ENCODE results near the gene MALL. TPM values are rescaled to one million over a fixed set of nuclear protein-coding genes. Genes with fewer than 3 reads are reported as not detected.
"Not testable (repeated sequence)": the region's sequence is repeated elsewhere in the genome, so short reads cannot be mapped to it uniquely, and the experiment has no call there.

The MALL gene
- total RNA-seq = 1.2 and 1.8 TPM in 2 replicates

DNA sequence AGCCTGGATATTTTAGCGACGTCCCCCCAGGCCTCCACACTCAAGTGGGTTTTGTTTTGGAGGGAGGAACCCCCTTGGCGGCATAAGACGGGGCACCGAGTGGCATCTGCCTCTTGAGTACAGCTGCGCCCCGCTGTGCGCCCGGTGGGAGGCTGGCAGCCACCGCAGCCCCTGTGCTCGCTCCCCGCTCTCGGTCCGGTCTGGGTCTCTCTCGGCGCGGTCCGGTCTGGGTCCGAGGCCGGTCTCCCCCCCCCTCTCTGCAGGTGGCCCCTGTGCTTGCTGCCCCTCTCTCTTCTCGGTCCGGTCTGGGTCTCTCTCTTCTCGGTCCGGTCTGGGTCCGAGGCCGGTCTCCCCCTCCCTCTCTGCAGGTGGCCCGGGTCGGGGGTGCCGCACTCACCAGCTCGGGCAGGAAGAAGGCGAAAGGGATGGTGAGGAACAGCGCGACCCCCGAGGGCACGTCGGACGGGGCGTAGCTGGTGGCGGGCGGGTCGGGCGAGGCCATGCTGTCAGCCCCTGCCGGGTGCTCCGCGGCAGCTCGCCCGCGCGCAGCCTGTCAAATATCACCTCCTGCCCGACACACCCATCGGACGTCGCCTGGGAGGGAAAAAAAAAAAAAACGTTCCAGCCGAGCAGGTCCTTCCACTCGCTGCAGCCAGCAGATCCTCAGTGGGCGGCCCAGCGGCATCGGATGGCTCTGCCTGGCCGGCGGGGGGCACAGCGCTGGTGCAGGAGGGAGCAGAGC is at the start of gene MALL:
Gene MALL (minus strand): TSS at position 532 of the 742 bp plus-strand sequence. CDS start 30 bp downstream, at position 502.
- peak; percentile 47 for DNase-seq
- no peak within 1 kb of the TSS for H3K27ac Mint-ChIP-seq
- no peaks in the 10 kb centered on the region for H3K36me3 Mint-ChIP-seq (ENCODE audit: low read depth)
- peak within 1 kb of the TSS; percentile 32 for H3K4me3 Mint-ChIP-seq
- H3K27me3 Mint-ChIP-seq = peaks cover 46% of the 10 kb centered on the region
- peaks cover 11% of the 10 kb centered on the region for H3K4me1 Mint-ChIP-seq
- intact Hi-C loops (cut with micrococcal nuclease) = loop anchor here (10.0 kb wide), 1 partner anchor 99 kb away; the partner anchor contains the start of gene MTLN
- H3K9me3 Mint-ChIP-seq = peaks cover 11% of the 10 kb centered on the region

DNA sequence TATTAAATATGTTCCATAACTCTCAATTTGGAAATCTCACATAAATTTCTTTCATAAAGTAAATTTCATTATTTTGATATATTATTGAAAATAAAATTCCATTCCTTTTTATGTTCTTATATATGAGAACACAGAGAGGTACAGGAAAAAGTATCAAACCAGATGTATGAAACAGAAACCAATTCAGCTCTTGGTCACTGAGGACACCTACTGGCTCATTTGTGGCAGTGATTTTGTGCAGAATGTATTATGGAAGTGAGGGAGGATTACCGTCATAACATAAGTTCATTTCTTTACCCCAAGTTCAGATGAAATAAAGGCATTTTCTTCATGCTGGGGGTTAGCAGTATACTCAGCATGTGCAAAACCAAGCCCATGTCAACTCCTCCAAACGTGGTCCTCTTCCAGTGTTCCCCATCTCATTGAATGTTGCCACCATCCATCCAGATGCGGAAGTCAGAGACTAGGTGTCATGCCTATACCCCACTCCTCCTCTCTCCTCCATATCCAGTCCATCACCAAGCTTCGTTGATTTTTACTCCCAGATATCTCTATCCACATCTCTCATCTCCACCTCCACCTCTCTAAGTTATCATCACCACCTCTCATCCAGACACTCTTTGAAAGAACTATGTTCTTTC is 41.7 kb upstream of the MALL start:
- H3K9me3 Mint-ChIP-seq = peaks cover 12% of the 10 kb centered on the region
- no peak overlapping the region for H3K27ac Mint-ChIP-seq
- peaks cover 11% of the 10 kb centered on the region for H3K36me3 Mint-ChIP-seq (ENCODE audit: low read depth)
- H3K4me3 Mint-ChIP-seq = no peak overlapping the region
- peaks cover 13% of the 10 kb centered on the region for H3K27me3 Mint-ChIP-seq
- intact Hi-C loops (cut with micrococcal nuclease) = loop anchor here (2.0 to 10.0 kb wide), 2 partner anchors 56 to 588 kb away; partner anchors contain the start of gene MTLN
- peak; percentile 78 for DNase-seq
- H3K4me1 Mint-ChIP-seq = peaks cover 20% of the 10 kb centered on the region

DNA sequence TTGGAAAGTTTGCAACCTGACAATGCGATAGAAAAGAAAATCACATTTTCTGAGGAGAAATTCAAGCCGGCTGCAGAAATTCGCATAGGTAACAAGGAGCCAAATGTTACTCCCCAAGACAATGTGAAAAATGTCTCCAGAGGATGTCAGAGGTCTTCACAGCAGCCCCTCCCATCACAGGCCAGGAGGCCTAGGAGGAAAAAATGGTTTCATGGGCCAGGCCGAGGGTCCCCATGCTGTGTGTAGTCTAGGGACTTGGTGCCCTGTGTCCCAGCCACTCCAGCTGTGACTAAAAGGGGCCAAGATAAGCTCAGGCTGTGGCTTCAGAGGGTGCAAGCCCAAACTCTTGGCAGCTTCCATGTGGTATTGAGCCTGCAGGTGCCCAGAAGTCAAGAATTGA is 39.2 kb upstream of the MALL start:
- not testable (repeated sequence) for H3K27me3 Mint-ChIP-seq, DNase-seq, H3K27ac Mint-ChIP-seq, H3K4me3 Mint-ChIP-seq
- peaks cover 12% of the 10 kb centered on the region for H3K9me3 Mint-ChIP-seq
- H3K36me3 Mint-ChIP-seq (ENCODE audit: low read depth) = peaks cover 11% of the 10 kb centered on the region
- intact Hi-C loops (cut with micrococcal nuclease) = loop anchor here (10.0 kb wide), 1 partner anchor 590 kb away; no protein-coding TSS in a partner anchor
- peaks cover 23% of the 10 kb centered on the region for H3K4me1 Mint-ChIP-seq

DNA sequence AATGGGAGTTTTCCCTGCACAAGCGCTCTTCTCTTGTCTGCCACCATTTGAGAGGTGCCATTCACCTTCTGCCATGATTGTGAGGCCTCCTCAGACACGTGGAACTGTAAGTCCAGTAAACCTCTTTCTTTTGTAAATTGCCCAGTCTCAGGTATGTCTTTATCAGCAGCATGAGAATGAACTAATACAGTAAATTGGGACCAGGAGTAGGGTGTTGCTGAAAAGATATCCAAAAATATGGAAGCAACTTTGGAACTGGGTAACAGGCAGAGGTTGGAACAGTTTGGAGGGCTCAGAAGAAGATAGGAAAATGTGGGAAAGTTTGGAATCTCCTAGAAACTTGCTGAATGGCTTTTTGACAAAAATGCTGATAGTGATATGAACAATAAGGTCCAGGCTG is 38.6 kb upstream of the MALL start:
- intact Hi-C loops (cut with micrococcal nuclease) = loop anchor here (10.0 kb wide), 1 partner anchor 591 kb away; no protein-coding TSS in a partner anchor
- H3K4me3 Mint-ChIP-seq = not testable (repeated sequence)

DNA sequence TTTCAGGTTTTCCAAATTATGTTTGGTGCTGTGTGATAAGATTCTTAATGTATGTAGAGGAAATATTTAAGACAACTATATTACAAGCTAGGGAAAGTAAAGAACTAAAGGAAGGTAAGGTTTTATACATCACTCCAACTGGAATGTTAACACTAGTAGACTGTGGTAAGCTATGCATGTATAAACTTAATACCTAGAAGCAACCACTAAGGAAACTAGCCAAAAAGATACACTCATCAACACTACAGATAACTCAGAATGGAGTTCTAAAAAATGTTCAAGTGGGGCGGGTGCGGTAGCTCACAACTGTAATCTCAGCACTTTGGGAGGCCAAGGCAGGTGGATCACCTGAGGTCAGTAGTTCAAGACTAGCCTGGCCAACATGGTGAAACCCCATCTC is 37.8 kb upstream of the MALL start:
- no peak for DNase-seq
- no peak overlapping the region for H3K27ac Mint-ChIP-seq
- intact Hi-C loops (cut with micrococcal nuclease) = loop anchor here (10.0 kb wide), 1 partner anchor 591 kb away; no protein-coding TSS in a partner anchor
- H3K4me3 Mint-ChIP-seq = no peak overlapping the region
- peaks cover 12% of the 10 kb centered on the region for H3K9me3 Mint-ChIP-seq
- H3K4me1 Mint-ChIP-seq = peaks cover 28% of the 10 kb centered on the region
- H3K36me3 Mint-ChIP-seq (ENCODE audit: low read depth) = peaks cover 11% of the 10 kb centered on the region
- H3K27me3 Mint-ChIP-seq = peaks cover 8% of the 10 kb centered on the region

More for the DNA sequence above, 38.6 kb upstream of the MALL start:
- H3K27me3 Mint-ChIP-seq, DNase-seq: not testable (repeated sequence)
- H3K9me3 Mint-ChIP-seq = peaks cover 12% of the 10 kb centered on the region
- peaks cover 27% of the 10 kb centered on the region for H3K4me1 Mint-ChIP-seq
- peak overlapping the region; percentile 6 for H3K27ac Mint-ChIP-seq
- peaks cover 11% of the 10 kb centered on the region for H3K36me3 Mint-ChIP-seq (ENCODE audit: low read depth)

DNA sequence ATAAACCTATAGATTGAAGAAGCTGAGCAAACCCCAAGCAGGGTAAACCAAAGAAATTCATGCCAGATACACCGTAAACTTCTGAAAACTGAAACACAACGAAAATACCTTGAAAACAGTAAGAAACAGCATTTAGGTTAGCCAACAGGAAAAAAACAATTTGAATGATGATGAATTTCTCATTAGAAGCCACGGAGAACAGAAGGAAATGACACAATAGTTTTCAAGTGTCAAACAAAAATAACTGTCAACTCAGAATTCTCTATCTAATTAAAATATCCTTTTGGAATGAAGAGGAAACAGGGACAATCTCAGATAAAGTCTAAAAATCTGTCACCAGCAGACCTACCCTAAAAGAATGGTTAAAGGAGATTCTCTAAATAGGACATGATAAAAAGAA is 37.3 kb upstream of the MALL start:
- peaks cover 15% of the 10 kb centered on the region for H3K9me3 Mint-ChIP-seq
- intact Hi-C loops (cut with micrococcal nuclease) = loop anchor here (10.0 kb wide), 1 partner anchor 592 kb away; no protein-coding TSS in a partner anchor
- peaks cover 11% of the 10 kb centered on the region for H3K36me3 Mint-ChIP-seq (ENCODE audit: low read depth)
- peaks cover 28% of the 10 kb centered on the region for H3K4me1 Mint-ChIP-seq
- H3K4me3 Mint-ChIP-seq = no peak overlapping the region
- no peak for DNase-seq
- no peak overlapping the region for H3K27ac Mint-ChIP-seq
- H3K27me3 Mint-ChIP-seq = peaks cover 4% of the 10 kb centered on the region

DNA sequence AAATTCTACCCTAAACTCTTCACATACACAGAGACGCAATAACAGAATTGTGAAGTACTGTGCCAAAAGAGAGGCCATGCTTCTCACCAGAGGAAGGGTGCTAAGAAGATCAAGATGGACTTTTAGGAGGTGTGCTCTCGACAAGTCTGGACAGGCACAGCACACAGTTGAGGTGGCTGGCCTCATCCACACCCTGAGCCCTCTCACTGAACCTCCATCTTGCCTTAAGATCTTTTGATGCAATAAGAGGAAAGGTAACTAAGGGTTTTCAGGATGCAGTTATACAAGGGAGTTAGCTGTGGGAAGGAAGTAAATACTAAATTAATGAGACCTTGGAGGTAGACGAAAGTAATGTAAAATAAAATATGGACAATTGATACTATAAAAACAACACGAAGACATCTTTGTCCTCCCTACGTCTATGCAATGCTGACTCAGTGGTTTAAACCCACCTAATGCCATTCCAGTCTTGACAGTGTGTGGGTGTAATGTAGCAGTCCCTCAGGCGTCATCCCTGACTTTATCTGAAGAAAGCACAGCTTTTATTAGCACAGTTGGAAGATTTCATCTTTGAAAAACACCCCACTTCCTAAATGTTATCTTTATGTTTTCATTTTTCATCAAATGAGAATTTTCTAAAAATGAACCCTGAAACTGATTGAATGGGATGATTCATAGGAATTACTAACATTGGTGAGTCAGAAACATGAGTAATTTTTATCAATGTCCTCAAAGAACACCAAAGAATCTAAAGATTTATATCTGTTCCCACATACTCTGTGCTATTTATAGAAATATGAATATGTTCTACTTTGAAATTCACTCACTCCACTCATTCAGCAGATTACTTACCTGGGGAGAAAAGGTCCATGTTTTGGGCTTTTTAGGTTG is 34.0 kb upstream of the MALL start:
- Mint-ChIP-seq H3K9me3 (peaks cover 15% of the 10 kb centered on the region), H3K27me3 (no peaks in the 10 kb centered on the region), H3K4me1 (peaks cover 18% of the 10 kb centered on the region), H3K4me3 (peak overlapping the region; percentile 32), H3K27ac (peak overlapping the region; percentile 76), H3K36me3 (ENCODE audit: low read depth) (peaks cover 9% of the 10 kb centered on the region)
- intact Hi-C loops (cut with micrococcal nuclease) = loop anchor here (10.0 kb wide), 1 partner anchor 595 kb away; no protein-coding TSS in a partner anchor
- no peak for DNase-seq

DNA sequence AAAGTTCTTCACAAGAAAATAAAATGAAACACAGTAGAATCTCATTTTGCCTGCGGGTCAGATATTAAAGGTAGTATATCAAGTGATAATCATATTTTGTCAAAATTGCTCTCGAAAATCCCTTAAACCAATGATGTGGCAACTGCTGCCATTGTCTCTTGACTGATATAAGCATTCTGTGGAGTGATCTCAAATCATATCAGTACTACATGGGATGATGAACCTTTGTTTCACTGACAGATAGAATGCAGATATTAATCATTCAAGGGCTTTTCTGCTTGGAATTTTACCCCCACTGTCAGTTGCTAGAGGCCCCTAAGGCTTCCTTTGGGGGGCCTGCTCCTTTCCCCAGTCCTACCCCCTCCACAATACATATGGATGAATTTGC is 31.3 kb upstream of the MALL start:
- Mint-ChIP-seq H3K4me3 (no peak overlapping the region), H3K4me1 (peaks cover 9% of the 10 kb centered on the region), H3K27ac (no peak overlapping the region), H3K9me3 (peaks cover 3% of the 10 kb centered on the region), H3K27me3 (no peaks in the 10 kb centered on the region), H3K36me3 (ENCODE audit: low read depth) (no peaks in the 10 kb centered on the region)
- DNase-seq = no peak
- intact Hi-C loops (cut with micrococcal nuclease) = no loop called here

DNA sequence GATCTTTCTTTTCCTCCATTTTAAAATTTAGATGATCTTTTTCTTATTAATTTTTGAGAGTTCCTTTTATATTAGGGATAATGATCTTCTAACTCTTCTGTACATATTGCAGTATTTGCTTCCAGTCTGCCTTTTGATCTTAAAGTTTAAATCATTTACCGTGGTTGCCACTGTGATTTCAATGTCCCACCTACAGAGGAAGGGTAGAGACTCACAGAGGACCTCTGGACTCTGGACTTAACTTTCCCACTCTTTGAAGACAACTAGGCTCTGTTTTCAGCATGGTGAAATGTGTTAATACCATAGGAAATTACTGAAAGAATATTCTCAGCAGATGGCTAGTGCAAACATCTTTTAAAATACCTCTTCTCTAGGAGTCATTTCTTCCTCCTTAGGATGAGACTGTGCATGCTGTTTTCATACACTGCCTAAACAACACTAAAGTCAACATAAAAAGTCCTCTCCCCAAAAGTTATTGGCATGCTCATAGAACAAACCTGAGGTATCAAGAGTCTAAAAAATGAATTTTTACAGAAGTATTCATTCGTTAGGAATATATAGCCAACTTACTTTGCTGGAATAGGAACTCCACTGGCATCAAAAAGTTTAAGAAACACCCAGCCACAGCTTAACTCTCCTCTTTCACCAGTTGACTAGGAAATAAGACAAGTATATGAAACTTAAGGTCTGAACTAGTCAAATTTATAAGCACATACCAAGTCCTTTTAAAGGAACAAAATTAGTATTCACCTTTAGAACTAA is 30.7 kb upstream of the MALL start:
- no peak overlapping the region for H3K27ac Mint-ChIP-seq
- H3K4me3 Mint-ChIP-seq = no peak overlapping the region
- peaks cover 3% of the 10 kb centered on the region for H3K9me3 Mint-ChIP-seq
- H3K4me1 Mint-ChIP-seq = peaks cover 9% of the 10 kb centered on the region
- intact Hi-C loops (cut with micrococcal nuclease) = no loop called here
- DNase-seq = peak; percentile 32
- H3K27me3 Mint-ChIP-seq = no peaks in the 10 kb centered on the region
- H3K36me3 Mint-ChIP-seq (ENCODE audit: low read depth) = no peaks in the 10 kb centered on the region

DNA sequence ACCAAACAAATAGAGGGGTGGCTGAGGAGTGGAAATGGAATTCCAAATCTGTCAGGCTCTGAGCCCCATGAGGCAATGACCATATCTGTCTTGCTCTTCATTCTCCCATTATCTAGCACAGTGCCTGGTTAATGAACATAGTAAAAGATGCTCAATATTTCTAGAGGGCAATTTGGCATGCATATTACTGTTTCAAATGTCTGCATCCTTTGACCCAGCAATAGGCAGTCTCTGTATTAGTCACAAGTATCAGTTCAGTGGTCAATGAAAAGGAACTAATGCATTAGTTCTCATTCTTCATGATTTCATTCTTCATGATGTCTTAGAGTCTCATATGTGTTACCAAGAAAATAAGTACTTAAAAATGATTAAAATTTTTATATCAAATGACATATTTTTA is 28.4 kb upstream of the MALL start:
- H3K27me3 Mint-ChIP-seq = no peaks in the 10 kb centered on the region
- intact Hi-C loops (cut with micrococcal nuclease) = no loop called here
- peaks cover 3% of the 10 kb centered on the region for H3K9me3 Mint-ChIP-seq
- DNase-seq = no peak
- no peaks in the 10 kb centered on the region for H3K36me3 Mint-ChIP-seq (ENCODE audit: low read depth)
- no peak overlapping the region for H3K27ac Mint-ChIP-seq
- no peaks in the 10 kb centered on the region for H3K4me1 Mint-ChIP-seq
- no peak overlapping the region for H3K4me3 Mint-ChIP-seq

DNA sequence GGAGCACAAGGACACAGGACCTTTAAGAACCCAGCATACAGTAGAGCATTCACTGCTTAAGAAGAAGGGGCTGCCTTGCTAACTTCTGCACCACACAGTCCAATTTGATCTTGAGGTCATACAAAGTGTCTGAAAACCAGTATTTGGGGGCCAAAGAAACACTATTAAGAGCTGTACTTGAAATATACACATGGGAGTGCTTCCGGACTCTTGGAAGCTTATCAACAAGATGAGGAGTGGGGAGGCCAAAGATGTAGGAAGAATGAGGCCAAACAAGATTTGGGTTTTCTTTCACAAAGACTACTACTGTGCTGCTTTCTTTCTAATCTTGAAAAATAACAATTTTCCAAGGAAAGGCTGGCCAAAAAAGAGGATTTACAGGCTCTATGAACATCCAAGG is 24.8 kb upstream of the MALL start:
- Mint-ChIP-seq H3K27me3 (no peaks in the 10 kb centered on the region), H3K9me3 (no peaks in the 10 kb centered on the region), H3K36me3 (ENCODE audit: low read depth) (no peaks in the 10 kb centered on the region), H3K4me1 (no peaks in the 10 kb centered on the region), H3K27ac (no peak overlapping the region), H3K4me3 (no peak overlapping the region)
- DNase-seq = no peak
- intact Hi-C loops (cut with micrococcal nuclease) = no loop called here

DNA sequence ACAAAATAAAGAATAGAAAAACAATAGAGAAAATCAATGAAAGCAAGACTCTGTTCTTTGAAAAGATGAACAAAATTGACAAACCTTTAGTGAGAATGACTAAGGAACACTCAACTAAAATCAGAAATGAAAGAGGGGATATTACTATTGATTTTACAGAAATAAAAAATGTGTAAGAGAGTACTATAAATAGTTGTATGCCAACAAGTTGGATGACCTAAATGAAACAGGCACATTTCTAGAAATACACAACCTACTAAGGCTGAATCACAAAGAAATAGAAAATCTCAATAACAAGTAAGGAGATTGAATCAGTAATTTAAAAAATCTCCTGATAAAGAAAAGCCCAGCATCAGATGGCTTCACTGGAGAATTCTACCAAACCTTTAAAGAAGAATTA is 18.4 kb upstream of the MALL start:
- Mint-ChIP-seq H3K9me3 (peaks cover 10% of the 10 kb centered on the region), H3K4me1 (no peaks in the 10 kb centered on the region), H3K4me3 (no peak overlapping the region), H3K27me3 (no peaks in the 10 kb centered on the region), H3K36me3 (ENCODE audit: low read depth) (no peaks in the 10 kb centered on the region), H3K27ac (no peak overlapping the region)
- intact Hi-C loops (cut with micrococcal nuclease) = no loop called here
- DNase-seq = no peak

DNA sequence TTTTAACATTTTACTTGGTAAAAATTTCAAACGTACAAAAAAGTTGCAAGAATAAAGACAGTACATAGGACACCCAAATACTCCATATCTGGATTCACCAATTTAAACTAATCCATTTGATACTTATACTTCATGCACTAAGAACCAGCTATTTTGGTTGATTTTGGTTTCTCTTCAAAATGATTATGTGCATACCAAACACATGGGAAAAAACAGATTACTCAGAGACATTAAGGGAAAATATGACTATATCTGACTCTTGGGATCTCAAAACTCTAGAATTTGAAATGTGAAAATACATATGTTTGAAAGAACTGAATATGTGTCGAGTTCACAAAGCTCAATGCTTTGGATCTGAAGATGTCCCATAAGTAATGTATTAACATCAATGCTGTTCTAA is 15.5 kb upstream of the MALL start:
- DNase-seq = no peak
- H3K4me3 Mint-ChIP-seq = no peak overlapping the region
- intact Hi-C loops (cut with micrococcal nuclease) = no loop called here

More for the DNA sequence above, 15.5 kb upstream of the MALL start:
- Mint-ChIP-seq H3K27ac (no peak overlapping the region), H3K36me3 (ENCODE audit: low read depth) (no peaks in the 10 kb centered on the region), H3K4me1 (no peaks in the 10 kb centered on the region), H3K27me3 (peaks cover 3% of the 10 kb centered on the region), H3K9me3 (peaks cover 10% of the 10 kb centered on the region)
